GM21381 (cell line): ENCODE results near the gene PAX5.
A peak's percentile ranks its signal among the peaks of the same experiment; 100 is the strongest.

Experiments
- ATAC-seq: cut with Tn5 transposase; IDR thresholded peaks from one replicate; pipeline ENCODE4 v1.9.1; 2021; ENCODE audit warnings: mild to moderate bottlenecking, moderate library complexity; ENCODE audit not compliant: unreplicated experiment

PAX5 gene

GRCh38 chr9:36905101-36906066 is 128.7 kb downstream of the PAX5 start:
- ATAC-seq = no peak

GRCh38 chr9:36903541-36904435 is 130.3 kb downstream of the PAX5 start:
- ATAC-seq = peak; percentile 56

- no peak for ATAC-seq
Observed at GRCh38 chr9:36902861-36903524, 131.1 kb downstream of the PAX5 start.

- no peak for ATAC-seq
Observed at GRCh38 chr9:36902080-36902716, 131.9 kb downstream of the PAX5 start.

GRCh38 chr9:36901528-36901927 is 132.5 kb downstream of the PAX5 start:
- no peak for ATAC-seq

GRCh38 chr9:36900856-36901220 is 133.2 kb downstream of the PAX5 start:
- ATAC-seq = no peak

GRCh38 chr9:36900136-36900855 is 133.8 kb downstream of the PAX5 start:
- no peak for ATAC-seq

GRCh38 chr9:36899406-36899805 is 134.7 kb downstream of the PAX5 start:
- no peak for ATAC-seq

GRCh38 chr9:36898431-36899020 is 135.5 kb downstream of the PAX5 start:
- no peak for ATAC-seq

GRCh38 chr9:36897478-36897877 is 136.6 kb downstream of the PAX5 start:
- ATAC-seq = no peak

- ATAC-seq = no peak
Observed at GRCh38 chr9:36897019-36897418, 137.0 kb downstream of the PAX5 start.

- no peak for ATAC-seq
Observed at GRCh38 chr9:36896296-36896695, 137.8 kb downstream of the PAX5 start.

GRCh38 chr9:36895744-36896260 is 138.3 kb downstream of the PAX5 start:
- ATAC-seq = no peak

- no peak for ATAC-seq
Observed at GRCh38 chr9:36894695-36895310, 139.3 kb downstream of the PAX5 start.

- ATAC-seq = no peak
Observed at GRCh38 chr9:36893911-36894310, 140.2 kb downstream of the PAX5 start.

- no peak for ATAC-seq
Observed at GRCh38 chr9:36893184-36893583, 140.9 kb downstream of the PAX5 start.

- no peak for ATAC-seq
Observed at GRCh38 chr9:36892279-36892678, 141.8 kb downstream of the PAX5 start.

- ATAC-seq = no peak
Observed at GRCh38 chr9:36891341-36891811, 142.7 kb downstream of the PAX5 start.

- ATAC-seq = no peak
Observed at GRCh38 chr9:36889844-36890243, 144.2 kb downstream of the PAX5 start.
